CD14-positive monocyte (primary cell): ENCODE measurements around the gene URI1. TPM values are rescaled to one million over a fixed set of nuclear protein-coding genes. Genes with fewer than 3 reads are reported as not detected.

Experiments used
- DNase-seq, 3 donors: peaks; one replicate each; pipeline ENCODE4 v3.0.0-alpha.2; 2011 to 2022
- H2AFZ ChIP-seq: 2 replicates; pipeline ENCODE4 v1.6.0; 2012; ENCODE audit warnings: mild to moderate bottlenecking, low read depth, low read length, inconsistent platforms; ENCODE audit not compliant: insufficient read depth, poor library complexity, severe bottlenecking
- H3K27ac ChIP-seq, 2 donors: 1 replicate in 1 of 2; 2 replicates in 1 of 2; pipeline ENCODE4 v1.5.1; 2012 to 2013; ENCODE audit warnings: low read length in 2 of 2, control low read depth in 1 of 2, inconsistent platforms in 1 of 2, low read depth in 1 of 2, mild to moderate bottlenecking in 1 of 2
- H3K27me3 ChIP-seq, 2 donors: one replicate each; pipeline versions ENCODE4 v1.6.0 to v1.6.1; 2011 to 2013; ENCODE audit warnings: low read length in 2 of 2; ENCODE audit not compliant: control insufficient read depth in 2 of 2, insufficient read depth in 2 of 2
- H3K36me3 ChIP-seq, 2 donors: replicated peaks in 1 of 2; 1 replicate in 1 of 2; 2 replicates in 1 of 2; pipeline versions ENCODE4 v1.5.1 to v1.6.1; 2012 to 2013; ENCODE audit warnings: low read length in 2 of 2, control low read depth in 1 of 2, inconsistent platforms in 1 of 2, mild to moderate bottlenecking in 1 of 2; ENCODE audit not compliant: insufficient read depth in 2 of 2, control insufficient read depth in 1 of 2
- H3K4me1 ChIP-seq, 2 donors: 1 replicate in 1 of 2; 2 replicates in 1 of 2; pipeline versions ENCODE4 v1.5.1 to v1.6.1; 2012 to 2013; ENCODE audit warnings: low read length in 2 of 2, control low read depth in 1 of 2, inconsistent platforms in 1 of 2, mild to moderate bottlenecking in 1 of 2, moderate library complexity in 1 of 2; ENCODE audit not compliant: insufficient read depth in 2 of 2, control insufficient read depth in 1 of 2
- H3K4me2 ChIP-seq: replicated peaks from 2 replicates; pipeline ENCODE3; 2012; ENCODE audit warnings: low read length, moderate library complexity, mild to moderate bottlenecking; ENCODE audit not compliant: poor library complexity, severe bottlenecking; ENCODE audit errors: extremely low read depth
- H3K4me3 ChIP-seq, 3 experiments: fragments of 200-600 bp in 1 of 3; sonication (generic) in 1 of 3; replicated peaks in 1 of 3; 1 replicate in 2 of 3; 2 replicates in 1 of 3; pipeline ENCODE4 v1.5.1; 2011 to 2013; ENCODE audit warnings: low read length in 3 of 3, mild to moderate bottlenecking in 3 of 3, control low read depth in 2 of 3, low read depth in 2 of 3, inconsistent platforms in 1 of 3, moderate library complexity in 1 of 3
- H3K79me2 ChIP-seq: 2 replicates; pipeline ENCODE4 v1.6.0; 2012; ENCODE audit warnings: mild to moderate bottlenecking, control low read depth, inconsistent platforms, low read length, moderate library complexity; ENCODE audit not compliant: insufficient read depth
- H3K9ac ChIP-seq: 2 replicates; pipeline ENCODE4 v1.6.0; 2017; ENCODE audit warnings: low read length, mild to moderate bottlenecking; ENCODE audit not compliant: insufficient read depth, poor library complexity, severe bottlenecking
- H3K9me3 ChIP-seq, 2 donors: replicated peaks in 1 of 2; 1 replicate in 1 of 2; 2 replicates in 1 of 2; pipeline versions ENCODE4 v1.5.1 to v1.6.1; 2012 to 2013; ENCODE audit warnings: low read length in 2 of 2, control low read depth in 1 of 2; ENCODE audit not compliant: control insufficient read depth in 1 of 2, insufficient read depth in 1 of 2
- H4K20me1 ChIP-seq: 2 replicates; pipeline ENCODE4 v1.6.0; 2012; ENCODE audit warnings: mild to moderate bottlenecking, low read length, control low read depth, moderate library complexity; ENCODE audit not compliant: insufficient read depth
- H3K27ac Mint-ChIP-seq, 7 donors: one replicate each; pipeline ENCODE4 v1.8.0; 2020; ENCODE audit warnings: mild to moderate bottlenecking in 7 of 7, mixed read lengths in 7 of 7, moderate library complexity in 6 of 7, inconsistent platforms in 2 of 7
- H3K27me3 Mint-ChIP-seq, 3 donors: one replicate each; pipeline ENCODE4 v1.8.0; 2021 to 2022; ENCODE audit warnings: low read depth in 3 of 3, mild to moderate bottlenecking in 3 of 3, mixed read lengths in 3 of 3, moderate library complexity in 3 of 3, inconsistent platforms in 1 of 3
- H3K36me3 Mint-ChIP-seq, 2 donors: one replicate each; pipeline ENCODE4 v1.8.0; 2020; ENCODE audit warnings: mixed read lengths in 2 of 2, inconsistent platforms in 1 of 2, mild to moderate bottlenecking in 1 of 2
- H3K4me1 Mint-ChIP-seq: one replicate; pipeline ENCODE4 v1.8.0; 2020; ENCODE audit warnings: mild to moderate bottlenecking, mixed read lengths
- H3K4me3 Mint-ChIP-seq, 2 donors: one replicate each; pipeline ENCODE4 v1.8.0; 2020; ENCODE audit warnings: mild to moderate bottlenecking in 2 of 2, mixed read lengths in 2 of 2, moderate library complexity in 1 of 2
- H3K9me3 Mint-ChIP-seq, 7 donors: one replicate each; pipeline ENCODE4 v1.8.0; 2020 to 2022; ENCODE audit warnings: mixed read lengths in 7 of 7, mild to moderate bottlenecking in 6 of 7, moderate library complexity in 6 of 7, inconsistent platforms in 2 of 7
- WGBS: methylation state at CpG from one replicate; pipeline ENCODE4 v1.1.5; 2013; ENCODE audit warnings: missing lambda C conversion rate; ENCODE audit not compliant: insufficient coverage; 5-methylcytosine and 5-hydroxymethylcytosine counted together
- intact Hi-C, 2 donors: fragments of 100-400 bp; cut with micrococcal nuclease; formaldehyde crosslinking; loops; one replicate each; pipeline versions ENCODE4 v1.15.0 to v1.15.1; 2023
- polyA plus RNA-seq, 3 donors: library from polyadenylated mRNA; depleted of rRNA in 1 of 3; unstranded in 2 of 3; stranded (reverse) in 1 of 3; fragments of 300-500 nt in 2 of 3; fragments of >200 nt in 1 of 3; fragmentation: Illumina TruSeq in 2 of 3; gene quantifications; 1 replicate in 2 of 3; 2 replicates in 1 of 3; pipeline ENCODE4 v1.2.3, GENCODE V29; 2012 to 2021
- TF ChIP-seq, protein P1 (sequence below): fragments of 200-600 bp; IDR thresholded peaks from one replicate; pipeline ENCODE4 v1.8.0; 2022; ENCODE audit warnings: antibody characterized with exemption, mild to moderate bottlenecking

Gene URI1
- polyA plus RNA-seq, 3 donors, result 5.3 to 19.3 (median 9.7) TPM

DNA sequence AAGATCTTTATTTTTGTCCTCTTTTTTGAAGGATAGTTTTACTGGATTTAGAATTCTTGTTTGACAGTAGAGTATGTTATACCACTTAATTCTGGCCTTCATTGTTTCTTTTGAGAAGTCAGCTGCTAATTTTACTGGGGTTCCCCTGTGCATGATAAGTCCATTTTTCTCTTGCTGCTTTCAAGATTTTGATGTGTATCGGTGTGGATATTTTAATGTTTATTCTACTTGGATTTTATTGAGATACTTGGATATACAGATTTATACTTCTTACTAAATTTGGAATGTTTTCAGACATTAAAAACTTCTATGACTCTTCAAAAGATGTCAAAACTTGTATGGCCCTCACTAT lies 86.9 kb downstream of the URI1 start:
- H3K27ac ChIP-seq, result no peak overlapping the region
- no peaks in the 10 kb centered on the region for H4K20me1 ChIP-seq
- no peaks in the 10 kb centered on the region for H3K27me3 ChIP-seq
- H3K9ac ChIP-seq, result no peak overlapping the region
- Mint-ChIP-seq H3K36me3 (peaks cover 29% of the 10 kb centered on the region in 2 donors), H3K9me3 (peaks cover 0 to 2% (median 1%) of the 10 kb centered on the region in 7 donors), H3K4me1 (no peaks in the 10 kb centered on the region), H3K27me3 (no peaks in the 10 kb centered on the region), H3K27ac (no peak overlapping the region), H3K4me3 (no peak overlapping the region)
- intact Hi-C loops, result no loop called here
- no peaks in the 10 kb centered on the region for H3K4me1 ChIP-seq
- H3K9me3 ChIP-seq, result no peaks in the 10 kb centered on the region
- no CpG with 5 or more reads among the region's 1 CpG for WGBS
- no peak for DNase-seq
- H3K4me3 ChIP-seq, result no peak overlapping the region
- no peaks in the 10 kb centered on the region for H3K79me2 ChIP-seq
- no peak overlapping the region for H2AFZ ChIP-seq
- no peak overlapping the region for H3K4me2 ChIP-seq
- H3K36me3 ChIP-seq, result peaks cover 0 to 18% of the 10 kb centered on the region in 2 donors
- TF ChIP-seq, protein P1, sequence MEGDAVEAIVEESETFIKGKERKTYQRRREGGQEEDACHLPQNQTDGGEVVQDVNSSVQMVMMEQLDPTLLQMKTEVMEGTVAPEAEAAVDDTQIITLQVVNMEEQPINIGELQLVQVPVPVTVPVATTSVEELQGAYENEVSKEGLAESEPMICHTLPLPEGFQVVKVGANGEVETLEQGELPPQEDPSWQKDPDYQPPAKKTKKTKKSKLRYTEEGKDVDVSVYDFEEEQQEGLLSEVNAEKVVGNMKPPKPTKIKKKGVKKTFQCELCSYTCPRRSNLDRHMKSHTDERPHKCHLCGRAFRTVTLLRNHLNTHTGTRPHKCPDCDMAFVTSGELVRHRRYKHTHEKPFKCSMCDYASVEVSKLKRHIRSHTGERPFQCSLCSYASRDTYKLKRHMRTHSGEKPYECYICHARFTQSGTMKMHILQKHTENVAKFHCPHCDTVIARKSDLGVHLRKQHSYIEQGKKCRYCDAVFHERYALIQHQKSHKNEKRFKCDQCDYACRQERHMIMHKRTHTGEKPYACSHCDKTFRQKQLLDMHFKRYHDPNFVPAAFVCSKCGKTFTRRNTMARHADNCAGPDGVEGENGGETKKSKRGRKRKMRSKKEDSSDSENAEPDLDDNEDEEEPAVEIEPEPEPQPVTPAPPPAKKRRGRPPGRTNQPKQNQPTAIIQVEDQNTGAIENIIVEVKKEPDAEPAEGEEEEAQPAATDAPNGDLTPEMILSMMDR, result no peak

GRCh38 chr19:30029721-30030510 lies 87.9 kb downstream of the URI1 start:
- no peaks in the 10 kb centered on the region for H3K4me1 Mint-ChIP-seq
- no peak overlapping the region for H2AFZ ChIP-seq
- H3K9ac ChIP-seq, result no peak overlapping the region
- TF ChIP-seq, protein P1, result no peak
- H4K20me1 ChIP-seq, result no peaks in the 10 kb centered on the region
- peaks cover 0 to 7% (median 1%) of the 10 kb centered on the region in 7 donors for H3K9me3 Mint-ChIP-seq
- no peak overlapping the region for H3K4me2 ChIP-seq
- H3K4me3 Mint-ChIP-seq, result no peak overlapping the region
- 100% methylated on average over 1 of the region's 4 CpGs for WGBS
- H3K9me3 ChIP-seq, result no peaks in the 10 kb centered on the region
- intact Hi-C loops, result no loop called here
- DNase-seq, result no peak
- H3K79me2 ChIP-seq, result no peaks in the 10 kb centered on the region
- no peaks in the 10 kb centered on the region for H3K27me3 ChIP-seq
- no peak overlapping the region for H3K4me3 ChIP-seq
- no peak overlapping the region for H3K27ac ChIP-seq
- H3K27me3 Mint-ChIP-seq, result no peaks in the 10 kb centered on the region
- no peak overlapping the region for H3K27ac Mint-ChIP-seq
- H3K36me3 Mint-ChIP-seq, result peaks cover 31 to 37% of the 10 kb centered on the region in 2 donors
- H3K36me3 ChIP-seq, result peaks cover 0 to 18% of the 10 kb centered on the region in 2 donors
- H3K4me1 ChIP-seq, result no peaks in the 10 kb centered on the region
